Esophagus muscularis mucosa (tissue), 4 donors: Measurements from ENCODE around the gene CLEC4G. TPM values are rescaled to one million over a fixed set of nuclear protein-coding genes. Genes with fewer than 3 reads are reported as not detected.

Experiments used
- DNase-seq: peaks from one replicate; pipeline ENCODE4 v3.0.0-alpha.2; 2017; ENCODE audit errors: extremely low spot score
- H3K27ac ChIP-seq, 4 donors: fragments of 200-600 bp; sonication (generic); replicated peaks in 1 of 4; 1 replicate in 3 of 4; 2 replicates in 1 of 4; pipeline ENCODE4 v1.5.1; 2016 to 2019; ENCODE audit warnings: mild to moderate bottlenecking in 1 of 4
- H3K27me3 ChIP-seq, 4 donors: fragments of 200-600 bp; sonication (generic); one replicate each; pipeline versions ENCODE4 v1.5.1 to v1.6.0; 2016 to 2019
- H3K36me3 ChIP-seq, 4 donors: fragments of 200-600 bp; sonication (generic); one replicate each; pipeline ENCODE4 v1.5.1; 2016 to 2019
- H3K4me1 ChIP-seq, 4 donors: fragments of 200-600 bp; sonication (generic); one replicate each; pipeline ENCODE4 v1.5.1; 2016 to 2019
- H3K4me3 ChIP-seq, 4 donors: fragments of 200-600 bp; sonication (generic); 1 replicate in 2 of 4; 2 replicates in 2 of 4; pipeline ENCODE4 v1.5.1; 2016 to 2019; ENCODE audit warnings: mild to moderate bottlenecking in 4 of 4, moderate library complexity in 1 of 4
- H3K9me3 ChIP-seq, 4 donors: fragments of 200-600 bp; sonication (generic); 1 replicate in 3 of 4; 2 replicates in 1 of 4; pipeline ENCODE4 v1.5.1; 2016 to 2019
- EP300 ChIP-seq: sonication (generic); formaldehyde crosslinking; IDR thresholded peaks from one replicate; pipeline ENCODE4 v1.6.1; 2017; ENCODE audit warnings: antibody characterized with exemption
- POLR2A ChIP-seq: fragments of 450-650 bp; IDR thresholded peaks from one replicate; pipeline ENCODE4 v1.6.1; 2017; ENCODE audit warnings: antibody characterized with exemption, moderate library complexity, mild to moderate bottlenecking, low read depth
- POLR2AphosphoS5 ChIP-seq, 2 donors: sonication (generic); formaldehyde crosslinking; IDR thresholded peaks; one replicate each; pipeline ENCODE4 v1.6.1; 2017; ENCODE audit warnings: antibody characterized with exemption in 2 of 2
- WGBS: methylation state at CpG from one replicate; pipeline ENCODE4 v1.1.5; 2018; 5-methylcytosine and 5-hydroxymethylcytosine counted together
- intact Hi-C: fragments of 100-400 bp; cut with DNase I; formaldehyde crosslinking; loops from one replicate; pipeline ENCODE4 v1.15.1; 2023
- total RNA-seq, 4 donors: library from RNA; depleted of rRNA; stranded (reverse); fragments of >200 nt; gene quantifications; one replicate each; pipeline versions ENCODE4 v1.1.0 to v1.2.1, GENCODE V29; 2016
- TF ChIP-seq, protein P1 (sequence below), 3 experiments: fragments of 200-600 bp in 2 of 3; fragments of 450-650 bp in 1 of 3; sonication (generic) in 2 of 3; IDR thresholded peaks; one replicate each; pipeline ENCODE4 v1.5.1; 2017 to 2019; ENCODE audit warnings: antibody characterized with exemption in 3 of 3, mild to moderate bottlenecking in 2 of 3, moderate library complexity in 1 of 3

CLEC4G gene
- total RNA-seq, 4 donors from 2014 or later, result 0.75 to 2.5 (median 1.8) TPM

GRCh38 chr19:7734220-7735203, 2.6 kb upstream of the CLEC4G start:
- no peak for DNase-seq
- no peaks in the 10 kb centered on the region for H3K36me3 ChIP-seq
- intact Hi-C loops, result no loop called here
- TF ChIP-seq, protein P1, sequence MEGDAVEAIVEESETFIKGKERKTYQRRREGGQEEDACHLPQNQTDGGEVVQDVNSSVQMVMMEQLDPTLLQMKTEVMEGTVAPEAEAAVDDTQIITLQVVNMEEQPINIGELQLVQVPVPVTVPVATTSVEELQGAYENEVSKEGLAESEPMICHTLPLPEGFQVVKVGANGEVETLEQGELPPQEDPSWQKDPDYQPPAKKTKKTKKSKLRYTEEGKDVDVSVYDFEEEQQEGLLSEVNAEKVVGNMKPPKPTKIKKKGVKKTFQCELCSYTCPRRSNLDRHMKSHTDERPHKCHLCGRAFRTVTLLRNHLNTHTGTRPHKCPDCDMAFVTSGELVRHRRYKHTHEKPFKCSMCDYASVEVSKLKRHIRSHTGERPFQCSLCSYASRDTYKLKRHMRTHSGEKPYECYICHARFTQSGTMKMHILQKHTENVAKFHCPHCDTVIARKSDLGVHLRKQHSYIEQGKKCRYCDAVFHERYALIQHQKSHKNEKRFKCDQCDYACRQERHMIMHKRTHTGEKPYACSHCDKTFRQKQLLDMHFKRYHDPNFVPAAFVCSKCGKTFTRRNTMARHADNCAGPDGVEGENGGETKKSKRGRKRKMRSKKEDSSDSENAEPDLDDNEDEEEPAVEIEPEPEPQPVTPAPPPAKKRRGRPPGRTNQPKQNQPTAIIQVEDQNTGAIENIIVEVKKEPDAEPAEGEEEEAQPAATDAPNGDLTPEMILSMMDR (IDR thresholded peaks at IDR 0.05), result no peak
- TF ChIP-seq EP300 (no peak), POLR2A (no peak), POLR2AphosphoS5 (IDR thresholded peaks at IDR 0.05) (no peak)
- H3K9me3 ChIP-seq, result no peaks in the 10 kb centered on the region
- H3K27me3 ChIP-seq, result peaks cover 0 to 72% (median 21%) of the 10 kb centered on the region in 4 donors
- H3K4me1 ChIP-seq, result peaks cover 0 to 10% (median 5%) of the 10 kb centered on the region in 4 donors
- WGBS, result 58% methylated on average over 12 of the region's 12 CpGs
- no peak overlapping the region for H3K27ac ChIP-seq
- H3K4me3 ChIP-seq, result no peak overlapping the region

GRCh38 chr19:7733376-7733775, 1.5 kb upstream of the CLEC4G start:
- Histone ChIP-seq H3K4me3 (no peak overlapping the region), H3K9me3 (no peaks in the 10 kb centered on the region), H3K36me3 (no peaks in the 10 kb centered on the region), H3K27ac (no peak overlapping the region), H3K27me3 (peaks cover 0 to 76% (median 22%) of the 10 kb centered on the region in 4 donors), H3K4me1 (peaks cover 0 to 10% (median 5%) of the 10 kb centered on the region in 4 donors)
- WGBS, result 62% methylated on average over 6 of the region's 6 CpGs
- TF ChIP-seq POLR2AphosphoS5 (IDR thresholded peaks at IDR 0.05), result no peak
- no peak for TF ChIP-seq EP300
- TF ChIP-seq, protein P1 (IDR thresholded peaks at IDR 0.05), result no peak
- TF ChIP-seq POLR2A, result no peak
- intact Hi-C loops, result no loop called here
- no peak for DNase-seq

- H3K36me3 ChIP-seq, result no peaks in the 10 kb centered on the region
Observed at GRCh38 chr19:7731615-7732014, 295 bp downstream of the CLEC4G start.

GRCh38 chr19:7731218-7731595, 703 bp downstream of the CLEC4G start:
- no peaks in the 10 kb centered on the region for H3K9me3 ChIP-seq
- no peak for TF ChIP-seq POLR2AphosphoS5 (IDR thresholded peaks at IDR 0.05)
- no peak for TF ChIP-seq POLR2A
- no peak for TF ChIP-seq EP300
- TF ChIP-seq, protein P1 (IDR thresholded peaks at IDR 0.05), result no peak
- WGBS, result 44% methylated on average over 6 of the region's 39 CpGs
- no peak overlapping the region for H3K4me3 ChIP-seq
- H3K27ac ChIP-seq, result no peak overlapping the region
- peaks cover 0 to 10% (median 5%) of the 10 kb centered on the region in 4 donors for H3K4me1 ChIP-seq
- intact Hi-C loops, result no loop called here
- no peaks in the 10 kb centered on the region for H3K36me3 ChIP-seq
- no peak for DNase-seq
- peaks cover 0 to 81% (median 22%) of the 10 kb centered on the region in 4 donors for H3K27me3 ChIP-seq

More at GRCh38 chr19:7731615-7732014, 295 bp downstream of the CLEC4G start:
- intact Hi-C loops, result no loop called here
- Histone ChIP-seq H3K4me1 (peaks cover 0 to 10% (median 5%) of the 10 kb centered on the region in 4 donors), H3K27ac (no peak overlapping the region), H3K27me3 (peaks cover 0 to 79% (median 22%) of the 10 kb centered on the region in 4 donors), H3K9me3 (no peaks in the 10 kb centered on the region), H3K4me3 (no peak overlapping the region)
- TF ChIP-seq POLR2A (no peak), POLR2AphosphoS5 (IDR thresholded peaks at IDR 0.05) (no peak), EP300 (no peak)
- TF ChIP-seq, protein P1 (IDR thresholded peaks at IDR 0.05), result no peak
- WGBS, result 80% methylated on average over 3 of the region's 5 CpGs
- no peak for DNase-seq
